SK-N-SH treated with all-trans-retinoic acid at 6 μM for 48 hours (cell line): Measurements from ENCODE around the gene ARID1B.

Experiments
- ARNTL ChIP-seq: fragments of 450-650 bp; formaldehyde crosslinking; IDR thresholded peaks from 2 replicates; pipeline ENCODE4 v1.5.0; 2020; ENCODE audit warnings: low read depth, mild to moderate bottlenecking, moderate library complexity, borderline replicate concordance
- CSRNP3 ChIP-seq: fragments of 250-450 bp; sonication (Bioruptor Pico); IDR thresholded peaks from 2 replicates; pipeline ENCODE4 v1.5.1; 2021; ENCODE audit warnings: mild to moderate bottlenecking, moderate library complexity
- PATZ1 ChIP-seq: fragments of 250-450 bp; sonication (Bioruptor Pico); IDR thresholded peaks from 2 replicates; pipeline ENCODE4 v1.8.0; 2020; ENCODE audit warnings: mild to moderate bottlenecking, moderate library complexity, borderline replicate concordance
- PPARA ChIP-seq: fragments of 250-450 bp; sonication (Bioruptor Pico); IDR thresholded peaks from 2 replicates; pipeline ENCODE4 v1.5.0; 2020; ENCODE audit warnings: mild to moderate bottlenecking, borderline replicate concordance
- RARB ChIP-seq: fragments of 250-450 bp; sonication (Bioruptor Pico); IDR thresholded peaks from 2 replicates; pipeline ENCODE4 v1.8.0; 2021; ENCODE audit warnings: mild to moderate bottlenecking, moderate library complexity
- TF ChIP-seq, protein P1 (sequence below): fragments of 250-450 bp; sonication (Bioruptor Pico); IDR thresholded peaks from 2 replicates; pipeline ENCODE4 v1.5.0; 2020; ENCODE audit warnings: mild to moderate bottlenecking, moderate library complexity

- TF ChIP-seq PPARA (CRISPR knock-in tag) (no peak), CSRNP3 (CRISPR knock-in tag) (no peak), RARB (no peak), PATZ1 (CRISPR knock-in tag) (no peak), ARNTL (no peak)
- TF ChIP-seq, protein P1, sequence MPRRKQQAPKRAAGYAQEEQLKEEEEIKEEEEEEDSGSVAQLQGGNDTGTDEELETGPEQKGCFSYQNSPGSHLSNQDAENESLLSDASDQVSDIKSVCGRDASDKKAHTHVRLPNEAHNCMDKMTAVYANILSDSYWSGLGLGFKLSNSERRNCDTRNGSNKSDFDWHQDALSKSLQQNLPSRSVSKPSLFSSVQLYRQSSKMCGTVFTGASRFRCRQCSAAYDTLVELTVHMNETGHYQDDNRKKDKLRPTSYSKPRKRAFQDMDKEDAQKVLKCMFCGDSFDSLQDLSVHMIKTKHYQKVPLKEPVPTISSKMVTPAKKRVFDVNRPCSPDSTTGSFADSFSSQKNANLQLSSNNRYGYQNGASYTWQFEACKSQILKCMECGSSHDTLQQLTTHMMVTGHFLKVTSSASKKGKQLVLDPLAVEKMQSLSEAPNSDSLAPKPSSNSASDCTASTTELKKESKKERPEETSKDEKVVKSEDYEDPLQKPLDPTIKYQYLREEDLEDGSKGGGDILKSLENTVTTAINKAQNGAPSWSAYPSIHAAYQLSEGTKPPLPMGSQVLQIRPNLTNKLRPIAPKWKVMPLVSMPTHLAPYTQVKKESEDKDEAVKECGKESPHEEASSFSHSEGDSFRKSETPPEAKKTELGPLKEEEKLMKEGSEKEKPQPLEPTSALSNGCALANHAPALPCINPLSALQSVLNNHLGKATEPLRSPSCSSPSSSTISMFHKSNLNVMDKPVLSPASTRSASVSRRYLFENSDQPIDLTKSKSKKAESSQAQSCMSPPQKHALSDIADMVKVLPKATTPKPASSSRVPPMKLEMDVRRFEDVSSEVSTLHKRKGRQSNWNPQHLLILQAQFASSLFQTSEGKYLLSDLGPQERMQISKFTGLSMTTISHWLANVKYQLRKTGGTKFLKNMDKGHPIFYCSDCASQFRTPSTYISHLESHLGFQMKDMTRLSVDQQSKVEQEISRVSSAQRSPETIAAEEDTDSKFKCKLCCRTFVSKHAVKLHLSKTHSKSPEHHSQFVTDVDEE (CRISPR knock-in tag): no peak
These were observed 330.9 kb downstream of the ARID1B start for GRCh38 chr6:157107915-157108651.
